H1 (cell line): ENCODE measurements around the gene PCBP1.
A peak's percentile ranks its signal among the peaks of the same experiment; 100 is the strongest.

Source experiments
- FOSL1 ChIP-seq: IDR thresholded peaks from 2 replicates; pipeline ENCODE4 v1.6.1; 2011; ENCODE audit warnings: mild to moderate bottlenecking, low read depth, low read length, moderate library complexity; ENCODE audit not compliant: insufficient read depth
- RBBP5 ChIP-seq: IDR thresholded peaks from 2 replicates; pipeline ENCODE4 v1.7.1; 2012; ENCODE audit warnings: low read depth, mild to moderate bottlenecking, inconsistent platforms, low read length, moderate library complexity, borderline replicate concordance
- RNF2 ChIP-seq: fragments of 200-900, 300-1000 bp; sonication (generic); IDR thresholded peaks from 2 replicates; pipeline ENCODE4 v1.7.1; 2016; ENCODE audit warnings: borderline replicate concordance, low read depth, mild to moderate bottlenecking, antibody characterized with exemption, low read length; ENCODE audit not compliant: poor library complexity, severe bottlenecking; ENCODE audit errors: missing control alignments
- TF ChIP-seq, protein P1 (sequence below), 3 experiments: IDR thresholded peaks; 1 replicate in 2 of 3; 2 replicates in 1 of 3; pipeline versions ENCODE4 v1.5.1 to v1.6.1; 2011; ENCODE audit warnings: low read length in 3 of 3, mild to moderate bottlenecking in 3 of 3, inconsistent platforms in 2 of 3, low read depth in 1 of 3, moderate library complexity in 1 of 3; ENCODE audit not compliant: insufficient read depth in 1 of 3; ENCODE audit errors: control extremely low read depth in 1 of 3

DNA sequence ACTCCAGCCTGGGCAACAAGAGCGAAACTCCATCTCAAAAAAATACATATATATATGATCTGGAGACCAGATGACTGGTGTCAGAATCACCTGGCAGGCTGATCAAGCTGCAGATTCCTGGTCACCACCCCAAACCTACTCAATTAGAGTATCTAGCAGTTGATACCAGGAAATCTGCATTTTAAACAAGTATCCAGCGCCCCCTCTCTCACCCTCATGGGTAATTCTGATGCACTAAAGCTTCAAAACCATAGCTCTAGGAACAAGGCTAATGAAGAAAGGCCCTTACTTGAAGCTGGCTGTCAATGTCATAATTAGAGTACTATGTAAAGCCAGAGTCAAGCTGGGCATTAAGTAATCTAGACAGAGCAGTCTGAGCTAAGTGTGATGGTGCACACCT lies 25.0 kb upstream of the PCBP1 start:
- no peak for TF ChIP-seq RNF2
- no peak for TF ChIP-seq RBBP5
- TF ChIP-seq, protein P1, sequence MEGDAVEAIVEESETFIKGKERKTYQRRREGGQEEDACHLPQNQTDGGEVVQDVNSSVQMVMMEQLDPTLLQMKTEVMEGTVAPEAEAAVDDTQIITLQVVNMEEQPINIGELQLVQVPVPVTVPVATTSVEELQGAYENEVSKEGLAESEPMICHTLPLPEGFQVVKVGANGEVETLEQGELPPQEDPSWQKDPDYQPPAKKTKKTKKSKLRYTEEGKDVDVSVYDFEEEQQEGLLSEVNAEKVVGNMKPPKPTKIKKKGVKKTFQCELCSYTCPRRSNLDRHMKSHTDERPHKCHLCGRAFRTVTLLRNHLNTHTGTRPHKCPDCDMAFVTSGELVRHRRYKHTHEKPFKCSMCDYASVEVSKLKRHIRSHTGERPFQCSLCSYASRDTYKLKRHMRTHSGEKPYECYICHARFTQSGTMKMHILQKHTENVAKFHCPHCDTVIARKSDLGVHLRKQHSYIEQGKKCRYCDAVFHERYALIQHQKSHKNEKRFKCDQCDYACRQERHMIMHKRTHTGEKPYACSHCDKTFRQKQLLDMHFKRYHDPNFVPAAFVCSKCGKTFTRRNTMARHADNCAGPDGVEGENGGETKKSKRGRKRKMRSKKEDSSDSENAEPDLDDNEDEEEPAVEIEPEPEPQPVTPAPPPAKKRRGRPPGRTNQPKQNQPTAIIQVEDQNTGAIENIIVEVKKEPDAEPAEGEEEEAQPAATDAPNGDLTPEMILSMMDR (IDR thresholded peaks at IDR 0.05; ENCODE audit: control extremely low read depth in 1 of 3, insufficient read depth in 1 of 3, low read depth in 1 of 3, low read length in 3 of 3): peak in 2 of 3 experiments; percentile 8 to 22; a peak in 2 of 4 replicates
- no peak for TF ChIP-seq FOSL1
